Choroid plexus epithelial cell (primary cell): ENCODE results near the gene IMMP2L.

ENCODE experiments used
- DNase-seq: peaks from one replicate; pipeline ENCODE4 v3.0.0-alpha.2; 2010; ENCODE audit warnings: low read depth
- H3K4me3 ChIP-seq: 2 replicates; pipeline ENCODE4 v1.5.1; 2011; ENCODE audit warnings: low read depth, mild to moderate bottlenecking, control low read depth, low read length, moderate library complexity
- CTCF ChIP-seq: conservative IDR thresholded peaks from 2 replicates; pipeline ENCODE4 v1.5.1; 2011; ENCODE audit warnings: low read depth, mild to moderate bottlenecking, control low read depth, inconsistent platforms, low read length, moderate library complexity

IMMP2L gene

GRCh38 chr7:110779339-110779738, 783.0 kb downstream of the IMMP2L start:
- TF ChIP-seq CTCF, result no peak
- DNase-seq, result no peak
- no peak overlapping the region for H3K4me3 ChIP-seq

- TF ChIP-seq CTCF, result no peak
- peak; percentile 52 for DNase-seq
- no peak overlapping the region for H3K4me3 ChIP-seq
Observed at GRCh38 chr7:110775046-110775445, 787.2 kb downstream of the IMMP2L start.

GRCh38 chr7:110774071-110774470, 788.2 kb downstream of the IMMP2L start:
- TF ChIP-seq CTCF, result no peak
- DNase-seq, result no peak
- no peak overlapping the region for H3K4me3 ChIP-seq

- DNase-seq, result no peak
- no peak overlapping the region for H3K4me3 ChIP-seq
- TF ChIP-seq CTCF, result no peak
Observed at GRCh38 chr7:110772615-110773014, 789.7 kb downstream of the IMMP2L start.

GRCh38 chr7:110771717-110772116, 790.6 kb downstream of the IMMP2L start:
- no peak for DNase-seq
- H3K4me3 ChIP-seq, result no peak overlapping the region
- TF ChIP-seq CTCF, result no peak

- H3K4me3 ChIP-seq, result no peak overlapping the region
- no peak for DNase-seq
- no peak for TF ChIP-seq CTCF
Observed at GRCh38 chr7:110767550-110768110, 794.7 kb downstream of the IMMP2L start.

- no peak for DNase-seq
- no peak for TF ChIP-seq CTCF
- H3K4me3 ChIP-seq, result no peak overlapping the region
Observed at GRCh38 chr7:110766864-110767263, 795.4 kb downstream of the IMMP2L start.
